Measurements from ENCODE around the gene IRX4. TPM values are rescaled to one million over a fixed set of nuclear protein-coding genes. Genes with fewer than 3 reads are reported as not detected.
"Not testable (repeated sequence)": the region's sequence is repeated elsewhere in the genome, so short reads cannot be mapped to it uniquely, and the experiment has no call there.

Gene IRX4
- total and polyA plus RNA-seq, 7 donors = 0.05 to 0.65 (median 0.48) TPM; not detected in 4

- Histone ChIP-seq H3K27ac (no peak overlapping the region), H3K4me1 (no peaks in the 10 kb centered on the region), H3K27me3 (ENCODE audit: insufficient read depth in 3 of 3, low read length in 2 of 3) (peaks cover 0 to 25% (median 8%) of the 10 kb centered on the region in 3 donors), H3K36me3 (ENCODE audit: insufficient read depth in 1 of 2, low read depth in 1 of 2) (no peaks in the 10 kb centered on the region), H3K9me3 (no peaks in the 10 kb centered on the region), H3K4me3 (no peak overlapping the region)
- intact Hi-C loops (cut with DNase I) = no loop called here
- DNase-seq (no peak), ATAC-seq (no peak)
- 95 to 98% (median 97%) methylated on average over 5 of the region's 5 CpGs for WGBS, 3 donors
- no peak for TF ChIP-seq CTCF (IDR thresholded peaks at IDR 0.05)
These were observed 37.9 kb downstream of the IRX4 start for GRCh38 chr5:1844708-1845436.

- peaks cover 0 to 15% (median 6%) of the 10 kb centered on the region in 3 donors for H3K27me3 ChIP-seq (ENCODE audit: insufficient read depth in 3 of 3, low read length in 2 of 3)
- ATAC-seq = not testable (repeated sequence)
These were observed 39.0 kb downstream of the IRX4 start for GRCh38 chr5:1843761-1844160.

GRCh38 chr5:1842004-1842819 lies 40.5 kb downstream of the IRX4 start:
- Histone ChIP-seq H3K27ac (no peak overlapping the region), H3K4me3 (no peak overlapping the region), H3K9me3 (no peaks in the 10 kb centered on the region), H3K36me3 (ENCODE audit: insufficient read depth in 1 of 2, low read depth in 1 of 2) (no peaks in the 10 kb centered on the region), H3K27me3 (ENCODE audit: insufficient read depth in 3 of 3, low read length in 2 of 3) (peaks cover 0 to 6% (median 5%) of the 10 kb centered on the region in 3 donors), H3K4me1 (no peaks in the 10 kb centered on the region)
- DNase-seq = peak in 1 of 2 donors; percentile 6
- no peak for TF ChIP-seq CTCF (IDR thresholded peaks at IDR 0.05)
- 71 to 74% (median 72%) methylated on average over 17 of the region's 17 CpGs for WGBS, 3 donors
- no peak for ATAC-seq
- intact Hi-C loops (cut with DNase I) = no loop called here

More at GRCh38 chr5:1843761-1844160, 39.0 kb downstream of the IRX4 start:
- H3K36me3 ChIP-seq (ENCODE audit: insufficient read depth in 1 of 2, low read depth in 1 of 2); H3K4me3 ChIP-seq; intact Hi-C loops (cut with DNase I); H3K4me1 ChIP-seq; H3K9me3 ChIP-seq; DNase-seq; H3K27ac ChIP-seq: not testable (repeated sequence)
- 76 to 82% (median 80%) methylated on average over 10 of the region's 10 CpGs for WGBS, 3 donors

- no peak for TF ChIP-seq CTCF (IDR thresholded peaks at IDR 0.05)
- Histone ChIP-seq H3K9me3 (no peaks in the 10 kb centered on the region), H3K36me3 (ENCODE audit: insufficient read depth in 1 of 2, low read depth in 1 of 2) (no peaks in the 10 kb centered on the region), H3K4me3 (no peak overlapping the region), H3K27me3 (ENCODE audit: insufficient read depth in 3 of 3, low read length in 2 of 3) (peaks cover 0 to 6% (median 5%) of the 10 kb centered on the region in 3 donors), H3K27ac (no peak overlapping the region), H3K4me1 (no peaks in the 10 kb centered on the region)
- intact Hi-C loops (cut with DNase I) = no loop called here
- ATAC-seq = no peak
- 53 to 60% (median 56%) methylated on average over 28 to 31 of the region's 31 CpGs for WGBS, 3 donors
- DNase-seq = no peak
These were observed 41.8 kb downstream of the IRX4 start for GRCh38 chr5:1840741-1841521.
